Measurements from ENCODE around the gene PTPN7.

Gene PTPN7

GRCh38 chr1:202160377-202160940 lies at the start of gene PTPN7:
Gene PTPN7 (minus strand): TSS chr1:202160602. CDS start chr1:202159402, 1,200 bp downstream.
- TF ChIP-seq CTCF (IDR thresholded peaks at IDR 0.05), result no peak

- TF ChIP-seq CTCF (IDR thresholded peaks at IDR 0.05), result no peak
Observed at GRCh38 chr1:202208351-202208857, 48.0 kb upstream of the PTPN7 start.

- no peak for TF ChIP-seq CTCF (IDR thresholded peaks at IDR 0.05)
Observed at GRCh38 chr1:202207292-202207691, 46.9 kb upstream of the PTPN7 start.

- TF ChIP-seq CTCF (IDR thresholded peaks at IDR 0.05), result peak; percentile 33; the same call in 1 of the 2 replicates
Observed at GRCh38 chr1:202205523-202206190, 45.3 kb upstream of the PTPN7 start.

- TF ChIP-seq CTCF (IDR thresholded peaks at IDR 0.05), result no peak
Observed at GRCh38 chr1:202204065-202204464, 43.7 kb upstream of the PTPN7 start.

GRCh38 chr1:202203238-202204039 lies 43.0 kb upstream of the PTPN7 start:
- TF ChIP-seq CTCF (IDR thresholded peaks at IDR 0.05), result no peak

GRCh38 chr1:202202500-202203168 lies 42.2 kb upstream of the PTPN7 start:
- no peak for TF ChIP-seq CTCF (IDR thresholded peaks at IDR 0.05)

All from LNCAP (cell line).